HG02642 (cell line): Measurements from ENCODE around the gene PDE3A.

Experiments
- ATAC-seq: cut with Tn5 transposase; IDR thresholded peaks from one replicate; pipeline ENCODE4 v1.9.1; 2021; ENCODE audit warnings: mild to moderate bottlenecking; ENCODE audit not compliant: unreplicated experiment, poor library complexity

Gene PDE3A

GRCh38 chr12:20415641-20416040 lies 47.3 kb downstream of the PDE3A start:
- no peak for ATAC-seq

- no peak for ATAC-seq
Measured at GRCh38 chr12:20420557-20420956, 52.2 kb downstream of the PDE3A start.

GRCh38 chr12:20421421-20421820 lies 53.1 kb downstream of the PDE3A start:
- ATAC-seq, result no peak

GRCh38 chr12:20423557-20423956 lies 55.2 kb downstream of the PDE3A start:
- ATAC-seq, result no peak

- ATAC-seq, result no peak
Measured at GRCh38 chr12:20424841-20425240, 56.5 kb downstream of the PDE3A start.

GRCh38 chr12:20426191-20426590 lies 57.9 kb downstream of the PDE3A start:
- ATAC-seq, result no peak

- no peak for ATAC-seq
Measured at GRCh38 chr12:20426957-20427356, 58.6 kb downstream of the PDE3A start.

- ATAC-seq, result no peak
Measured at GRCh38 chr12:20429852-20430251, 61.5 kb downstream of the PDE3A start.

- no peak for ATAC-seq
Measured at GRCh38 chr12:20432290-20432689, 64.0 kb downstream of the PDE3A start.

- no peak for ATAC-seq
Measured at GRCh38 chr12:20434996-20435395, 66.7 kb downstream of the PDE3A start.

GRCh38 chr12:20436316-20436715 lies 68.0 kb downstream of the PDE3A start:
- ATAC-seq, result no peak

GRCh38 chr12:20438299-20438779 lies 70.0 kb downstream of the PDE3A start:
- no peak for ATAC-seq

GRCh38 chr12:20439626-20440025 lies 71.3 kb downstream of the PDE3A start:
- no peak for ATAC-seq

GRCh38 chr12:20440408-20440807 lies 72.1 kb downstream of the PDE3A start:
- no peak for ATAC-seq

- ATAC-seq, result no peak
Measured at GRCh38 chr12:20442322-20442721, 74.0 kb downstream of the PDE3A start.

GRCh38 chr12:20443255-20443654 lies 74.9 kb downstream of the PDE3A start:
- ATAC-seq, result no peak

- no peak for ATAC-seq
Measured at GRCh38 chr12:20443792-20444191, 75.5 kb downstream of the PDE3A start.

- ATAC-seq, result no peak
Measured at GRCh38 chr12:20444595-20445170, 76.3 kb downstream of the PDE3A start.

GRCh38 chr12:20445687-20446086 lies 77.3 kb downstream of the PDE3A start:
- ATAC-seq, result no peak

- no peak for ATAC-seq
Measured at GRCh38 chr12:20446836-20447235, 78.5 kb downstream of the PDE3A start.

GRCh38 chr12:20448781-20449180 lies 80.4 kb downstream of the PDE3A start:
- no peak for ATAC-seq

- ATAC-seq, result no peak
Measured at GRCh38 chr12:20450591-20451180, 82.3 kb downstream of the PDE3A start.
